Mesendoderm (in vitro differentiated cells): Measurements from ENCODE around the gene KCNQ1.

Experiments
- DNase-seq: peaks from one replicate; pipeline ENCODE4 v3.0.0; 2013
- H2AK5ac ChIP-seq: 2 replicates; pipeline ENCODE4 v1.6.1; 2013; ENCODE audit warnings: low read length, inconsistent platforms
- H2BK120ac ChIP-seq: 2 replicates; pipeline ENCODE4 v1.6.1; 2013; ENCODE audit warnings: low read depth, mild to moderate bottlenecking, low read length, moderate library complexity, mixed read lengths
- H2BK15ac ChIP-seq: replicated peaks from 2 replicates; pipeline ENCODE4 v1.6.1; 2013; ENCODE audit warnings: low read depth, mild to moderate bottlenecking, moderate library complexity
- H2BK5ac ChIP-seq: 2 replicates; pipeline ENCODE4 v1.6.1; 2013; ENCODE audit warnings: low read length, inconsistent platforms
- H3K18ac ChIP-seq: 2 replicates; pipeline ENCODE4 v1.6.1; 2013; ENCODE audit warnings: mild to moderate bottlenecking, low read length, mixed read lengths
- H3K23ac ChIP-seq: one replicate; pipeline ENCODE4 v1.6.1; 2013; ENCODE audit warnings: low read length
- H3K27ac ChIP-seq: 2 replicates; pipeline ENCODE4 v1.5.1; 2013; ENCODE audit warnings: low read depth, mild to moderate bottlenecking, inconsistent platforms, low read length, moderate library complexity
- H3K27me3 ChIP-seq: 2 replicates; pipeline ENCODE4 v1.6.1; 2013; ENCODE audit warnings: low read length, control low read depth, mild to moderate bottlenecking, inconsistent platforms; ENCODE audit not compliant: insufficient read depth, poor library complexity
- H3K36me3 ChIP-seq: 2 replicates; pipeline ENCODE4 v1.6.1; 2013; ENCODE audit warnings: low read length, inconsistent platforms; ENCODE audit not compliant: control insufficient read depth, insufficient read depth
- H3K4ac ChIP-seq: one replicate; pipeline ENCODE4 v1.6.1; 2013; ENCODE audit warnings: low read depth, mild to moderate bottlenecking, low read length, moderate library complexity
- H3K4me1 ChIP-seq: 2 replicates; pipeline ENCODE4 v1.6.1; 2013; ENCODE audit warnings: low read depth, low read length, inconsistent platforms; ENCODE audit not compliant: control insufficient read depth
- H3K4me2 ChIP-seq: 2 replicates; pipeline ENCODE4 v1.6.1; 2013; ENCODE audit warnings: low read length
- H3K4me3 ChIP-seq: 2 replicates; pipeline ENCODE4 v1.5.1; 2013; ENCODE audit warnings: mild to moderate bottlenecking, low read length
- H3K56ac ChIP-seq: one replicate; pipeline ENCODE4 v1.6.1; 2013; ENCODE audit warnings: low read length
- H3K79me1 ChIP-seq: 2 replicates; pipeline ENCODE4 v1.6.1; 2013; ENCODE audit warnings: low read length, inconsistent platforms
- H3K79me2 ChIP-seq: 2 replicates; pipeline ENCODE4 v1.6.1; 2013; ENCODE audit warnings: mild to moderate bottlenecking, low read length; ENCODE audit not compliant: control insufficient read depth, insufficient read depth
- H3K9ac ChIP-seq: 2 replicates; pipeline ENCODE4 v1.6.1; 2013; ENCODE audit warnings: low read length, inconsistent platforms
- H4K5ac ChIP-seq: one replicate; pipeline ENCODE4 v1.6.1; 2013; ENCODE audit warnings: low read length
- H4K8ac ChIP-seq: one replicate; pipeline ENCODE4 v1.6.1; 2013; ENCODE audit warnings: low read depth, mild to moderate bottlenecking, control low read depth, low read length, moderate library complexity
- WGBS: extraction: QIAGEN DNeasy Blood & Tissue Kit; methylation state at CpG from one replicate; pipeline ENCODE4 v1.1.7; 2013; ENCODE audit warnings: low lambda C conversion rate, missing lambda C conversion rate; ENCODE audit not compliant: insufficient coverage; ENCODE audit errors: extremely low coverage; 5-methylcytosine and 5-hydroxymethylcytosine counted together

Gene KCNQ1

DNA sequence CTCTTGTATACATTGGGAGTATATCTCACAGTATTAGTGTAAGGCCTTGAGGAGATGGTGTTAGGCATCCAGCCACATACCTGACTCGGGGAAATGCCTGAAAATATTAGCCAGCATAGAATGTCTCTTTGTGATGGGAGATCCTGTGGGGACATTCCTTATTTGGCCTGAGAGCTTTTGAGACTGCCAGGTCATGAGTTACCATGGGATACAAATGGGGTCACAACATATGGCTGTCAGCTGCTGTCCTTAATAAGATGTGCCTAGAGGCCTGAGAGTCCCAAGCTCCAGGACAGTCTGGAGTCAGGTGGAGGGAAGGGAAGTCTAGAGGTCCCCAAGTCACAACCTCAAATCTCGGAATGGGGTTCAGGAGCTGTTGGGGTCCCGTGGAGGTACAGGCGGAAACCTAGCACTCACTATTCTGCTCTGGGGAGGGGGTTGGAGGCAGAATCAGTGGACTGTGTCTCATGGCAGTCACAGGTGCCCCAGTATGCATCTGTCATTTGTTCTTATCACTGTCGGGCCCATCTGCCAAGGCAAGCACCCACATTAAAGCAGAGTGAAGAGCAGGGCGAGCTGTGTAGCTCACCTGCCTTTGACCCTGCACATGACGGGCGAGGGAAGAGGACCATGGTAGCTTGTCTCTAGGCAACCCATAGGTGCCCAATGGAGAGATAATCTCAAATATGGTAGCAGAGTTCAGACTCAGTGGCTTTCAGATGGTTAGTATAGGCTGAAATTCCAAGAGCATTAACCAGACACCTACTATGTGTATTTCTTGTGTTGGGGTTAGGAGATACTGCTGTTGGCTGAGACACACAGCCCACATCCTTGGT lies 225.0 kb downstream of the KCNQ1 start:
- Histone ChIP-seq H3K9ac (no peak overlapping the region), H4K8ac (no peak overlapping the region), H3K27me3 (no peaks in the 10 kb centered on the region), H3K4me2 (no peak overlapping the region), H3K56ac (no peak overlapping the region), H3K36me3 (no peaks in the 10 kb centered on the region), H3K4me1 (no peaks in the 10 kb centered on the region), H3K4ac (no peak overlapping the region), H3K23ac (no peak overlapping the region), H3K18ac (no peak overlapping the region), H3K79me2 (no peaks in the 10 kb centered on the region), H3K4me3 (no peak overlapping the region), H2BK5ac (no peak overlapping the region), H4K5ac (no peak overlapping the region), H2BK15ac (no peak overlapping the region), H2BK120ac (no peak overlapping the region), H3K27ac (no peak overlapping the region), H2AK5ac (no peak overlapping the region), H3K79me1 (no peaks in the 10 kb centered on the region)
- WGBS, result no CpG with 5 or more reads among the region's 8 CpGs
- DNase-seq, result no peak

DNA sequence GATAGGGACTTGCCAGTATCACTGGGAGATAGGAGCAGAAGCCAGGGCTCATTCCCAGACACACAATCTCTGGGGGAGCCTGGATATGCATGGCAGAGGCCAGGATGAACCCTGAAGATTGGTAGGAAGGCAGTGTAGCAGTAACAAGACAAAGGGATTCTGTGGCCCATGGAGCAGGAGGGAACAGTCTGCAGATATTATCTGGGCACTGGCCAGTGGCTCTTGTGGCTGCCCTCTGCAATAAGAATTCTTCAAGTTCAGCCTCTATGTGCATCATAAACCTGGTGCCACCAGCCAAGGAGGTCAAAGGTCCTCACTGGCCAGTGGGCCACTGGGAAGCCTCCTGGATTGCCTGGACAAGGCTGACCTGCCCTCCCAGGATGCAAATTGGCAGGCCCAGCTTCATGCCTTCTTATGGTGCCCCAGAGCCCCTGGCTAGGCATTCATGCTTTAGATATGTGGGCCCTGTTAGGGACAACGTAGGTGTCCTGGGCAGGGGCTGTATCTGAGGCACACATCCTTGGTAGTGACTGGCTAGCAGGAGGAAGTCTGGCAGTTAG lies 225.8 kb downstream of the KCNQ1 start:
- no peak overlapping the region for H3K4me2 ChIP-seq
- no peak overlapping the region for H3K18ac ChIP-seq
- no peak overlapping the region for H4K8ac ChIP-seq
- WGBS, result no CpG with 5 or more reads among the region's 1 CpG
- H3K36me3 ChIP-seq, result no peaks in the 10 kb centered on the region
- DNase-seq, result no peak
- no peak overlapping the region for H3K56ac ChIP-seq
- no peak overlapping the region for H2BK15ac ChIP-seq
- no peak overlapping the region for H3K27ac ChIP-seq
- H3K23ac ChIP-seq, result no peak overlapping the region
- H3K9ac ChIP-seq, result no peak overlapping the region
- H3K4ac ChIP-seq, result no peak overlapping the region
- H3K4me1 ChIP-seq, result no peaks in the 10 kb centered on the region
- H3K4me3 ChIP-seq, result no peak overlapping the region
- no peak overlapping the region for H2BK5ac ChIP-seq
- no peaks in the 10 kb centered on the region for H3K27me3 ChIP-seq
- H4K5ac ChIP-seq, result no peak overlapping the region
- H3K79me1 ChIP-seq, result no peaks in the 10 kb centered on the region
- H2BK120ac ChIP-seq, result no peak overlapping the region
- no peak overlapping the region for H2AK5ac ChIP-seq
- no peaks in the 10 kb centered on the region for H3K79me2 ChIP-seq

DNA sequence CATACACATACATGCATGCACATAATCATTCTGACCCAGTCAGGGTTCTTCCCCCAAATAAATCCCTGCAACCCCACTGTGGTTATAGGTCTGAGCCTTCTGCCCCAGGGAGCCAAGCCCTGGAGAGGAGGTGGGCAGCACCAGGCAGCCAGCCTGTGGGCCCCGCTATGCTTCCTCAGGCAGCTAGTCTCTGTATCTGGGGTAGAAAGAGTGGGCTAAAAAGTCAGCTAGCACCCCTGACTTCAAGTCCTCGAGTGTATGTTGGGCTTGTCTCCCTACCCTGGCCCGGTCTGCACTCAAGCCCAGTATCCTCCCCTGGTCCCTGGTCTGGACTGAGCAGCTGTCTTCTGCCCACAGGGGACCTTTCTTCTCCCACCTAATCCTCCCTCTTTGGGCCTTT lies 226.9 kb downstream of the KCNQ1 start:
- H4K8ac ChIP-seq, result no peak overlapping the region
- no peak overlapping the region for H3K9ac ChIP-seq
- H3K56ac ChIP-seq, result no peak overlapping the region
- H3K79me1 ChIP-seq, result no peaks in the 10 kb centered on the region
- DNase-seq, result no peak
- H3K36me3 ChIP-seq, result no peaks in the 10 kb centered on the region
- H3K4me3 ChIP-seq, result no peak overlapping the region
- no peaks in the 10 kb centered on the region for H3K4me1 ChIP-seq
- no peak overlapping the region for H2AK5ac ChIP-seq
- no peak overlapping the region for H3K23ac ChIP-seq
- H2BK15ac ChIP-seq, result no peak overlapping the region
- no peak overlapping the region for H2BK120ac ChIP-seq
- H2BK5ac ChIP-seq, result no peak overlapping the region
- H3K27ac ChIP-seq, result no peak overlapping the region
- no peaks in the 10 kb centered on the region for H3K79me2 ChIP-seq
- no CpG with 5 or more reads among the region's 3 CpGs for WGBS
- no peak overlapping the region for H3K18ac ChIP-seq
- H3K4me2 ChIP-seq, result no peak overlapping the region
- H4K5ac ChIP-seq, result no peak overlapping the region
- no peak overlapping the region for H3K4ac ChIP-seq
- H3K27me3 ChIP-seq, result no peaks in the 10 kb centered on the region

DNA sequence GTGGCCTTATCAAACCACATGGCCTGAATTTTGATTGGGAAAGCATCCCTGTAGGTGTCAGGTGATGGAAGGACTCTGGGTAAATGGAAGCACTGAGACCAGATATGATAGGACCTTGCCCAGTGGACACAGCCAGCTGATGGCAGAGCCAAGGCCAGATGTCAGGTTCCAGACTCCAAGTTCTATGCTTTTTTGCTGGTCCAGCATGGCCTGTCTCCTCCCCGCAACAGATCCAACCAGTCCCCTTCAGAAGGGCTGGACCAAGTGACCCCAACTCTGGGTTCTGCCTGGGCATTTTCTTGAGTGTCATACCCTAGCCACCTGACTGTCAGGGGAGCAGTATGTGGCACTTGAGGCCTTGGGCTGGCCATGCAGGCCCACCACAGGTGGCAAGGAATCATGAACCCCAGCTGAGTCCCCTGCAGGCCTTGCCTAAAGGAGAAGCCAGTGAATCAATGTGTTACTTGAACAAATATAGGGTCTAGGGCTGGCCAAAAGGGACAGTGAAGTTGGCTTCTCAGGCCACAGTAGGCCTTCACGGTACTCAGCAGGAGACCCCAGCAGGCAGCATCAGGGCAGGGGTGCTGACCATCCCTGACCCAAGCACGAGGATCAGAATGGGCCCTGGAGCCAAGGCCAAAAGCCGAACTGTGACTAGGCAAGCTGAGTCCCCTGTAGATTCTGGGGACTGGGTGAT lies 227.9 kb downstream of the KCNQ1 start:
- no peaks in the 10 kb centered on the region for H3K79me2 ChIP-seq
- H3K27me3 ChIP-seq, result no peaks in the 10 kb centered on the region
- no CpG with 5 or more reads among the region's 4 CpGs for WGBS

DNA sequence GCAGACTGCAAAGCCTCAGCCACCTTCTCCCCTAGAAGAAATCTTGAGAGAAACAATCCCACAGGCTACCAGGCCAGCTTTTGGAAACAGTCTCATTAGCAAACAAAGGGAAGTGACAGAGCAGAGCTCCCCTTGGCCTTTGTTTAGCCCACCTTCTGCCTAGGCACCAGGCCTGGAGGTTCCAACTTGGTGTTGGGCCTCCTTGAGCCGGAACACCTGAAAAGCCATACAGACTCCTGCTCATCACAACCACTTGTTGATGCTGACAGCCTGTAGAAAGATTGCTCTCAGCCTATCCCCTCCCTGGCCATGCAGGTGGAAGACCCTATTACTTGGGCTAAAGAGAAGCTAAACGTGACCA lies 228.4 kb downstream of the KCNQ1 start:
- no peaks in the 10 kb centered on the region for H3K79me2 ChIP-seq
- H2BK5ac ChIP-seq, result no peak overlapping the region
- H3K79me1 ChIP-seq, result no peaks in the 10 kb centered on the region
- H2BK15ac ChIP-seq, result no peak overlapping the region
- H3K9ac ChIP-seq, result no peak overlapping the region
- H3K23ac ChIP-seq, result no peak overlapping the region
- H4K5ac ChIP-seq, result no peak overlapping the region
- H3K18ac ChIP-seq, result no peak overlapping the region
- H3K4me2 ChIP-seq, result no peak overlapping the region
- no peaks in the 10 kb centered on the region for H3K36me3 ChIP-seq
- H3K4me3 ChIP-seq, result no peak overlapping the region
- H3K4me1 ChIP-seq, result no peaks in the 10 kb centered on the region
- WGBS, result no CpG with 5 or more reads among the region's 2 CpGs
- H3K27ac ChIP-seq, result no peak overlapping the region
- no peak overlapping the region for H2BK120ac ChIP-seq
- no peak overlapping the region for H3K56ac ChIP-seq
- DNase-seq, result peak; percentile 22
- no peak overlapping the region for H3K4ac ChIP-seq
- no peaks in the 10 kb centered on the region for H3K27me3 ChIP-seq
- H4K8ac ChIP-seq, result no peak overlapping the region
- no peak overlapping the region for H2AK5ac ChIP-seq

More for the DNA sequence above, 227.9 kb downstream of the KCNQ1 start:
- no peaks in the 10 kb centered on the region for H3K36me3 ChIP-seq
- no peak overlapping the region for H3K27ac ChIP-seq
- no peak overlapping the region for H4K5ac ChIP-seq
- H3K4me3 ChIP-seq, result no peak overlapping the region
- H3K4ac ChIP-seq, result no peak overlapping the region
- H3K4me1 ChIP-seq, result no peaks in the 10 kb centered on the region
- H2BK120ac ChIP-seq, result no peak overlapping the region
- no peak for DNase-seq
- no peak overlapping the region for H3K4me2 ChIP-seq
- H2BK5ac ChIP-seq, result no peak overlapping the region
- no peak overlapping the region for H3K9ac ChIP-seq
- no peak overlapping the region for H4K8ac ChIP-seq
- H3K23ac ChIP-seq, result no peak overlapping the region
- H3K56ac ChIP-seq, result no peak overlapping the region
- no peak overlapping the region for H2AK5ac ChIP-seq
- H2BK15ac ChIP-seq, result no peak overlapping the region
- no peak overlapping the region for H3K18ac ChIP-seq
- H3K79me1 ChIP-seq, result no peaks in the 10 kb centered on the region
